Left ventricle myocardium inferior (tissue), 1 donor: ENCODE results near the gene RFX2. TPM values are rescaled to one million over a fixed set of nuclear protein-coding genes. Genes with fewer than 3 reads are reported as not detected.

ENCODE experiments used
- DNase-seq: peaks from one replicate; pipeline ENCODE4 v3.0.0-alpha.2; 2020
- H3K27ac ChIP-seq: fragments of 200-600 bp; replicated peaks from 2 replicates; pipeline ENCODE4 v1.8.0; 2021
- H3K27me3 ChIP-seq: fragments of 200-600 bp; 2 replicates; pipeline ENCODE4 v1.8.0; 2021; ENCODE audit warnings: low read depth
- H3K36me3 ChIP-seq: fragments of 200-600 bp; 2 replicates; pipeline ENCODE4 v1.8.0; 2021
- H3K4me1 ChIP-seq: fragments of 200-600 bp; 2 replicates; pipeline ENCODE4 v1.8.0; 2021
- H3K4me3 ChIP-seq: fragments of 200-600 bp; 2 replicates; pipeline ENCODE4 v1.8.0; 2021; ENCODE audit warnings: mild to moderate bottlenecking, moderate library complexity
- H3K9me3 ChIP-seq: fragments of 200-600 bp; replicated peaks from 2 replicates; pipeline ENCODE4 v1.8.0; 2021
- intact Hi-C: fragments of 100-400 bp; cut with micrococcal nuclease; formaldehyde crosslinking; loops from one replicate; pipeline ENCODE4 v1.11.0; 2022
- total RNA-seq: library from RNA; stranded (reverse); fragmentation: NEBNext Ultra II Directional; extraction: Animal tissue kit (Norgen Biotek cat#: 25700); gene quantifications from one replicate; pipeline ENCODE4 v1.2.1, GENCODE V29; 2021
- TF ChIP-seq, protein P1 (sequence below): fragments of 200-600 bp; IDR thresholded peaks from 2 replicates; pipeline ENCODE4 v1.8.0; 2021; ENCODE audit warnings: antibody characterized with exemption, mild to moderate bottlenecking, borderline replicate concordance
- donor health status: DM: no; HTN: yes; CAD: no; lungs with severe emphysema.

The RFX2 gene
- total RNA-seq, 1 donor from 2014 or later: 6.1 TPM

DNA sequence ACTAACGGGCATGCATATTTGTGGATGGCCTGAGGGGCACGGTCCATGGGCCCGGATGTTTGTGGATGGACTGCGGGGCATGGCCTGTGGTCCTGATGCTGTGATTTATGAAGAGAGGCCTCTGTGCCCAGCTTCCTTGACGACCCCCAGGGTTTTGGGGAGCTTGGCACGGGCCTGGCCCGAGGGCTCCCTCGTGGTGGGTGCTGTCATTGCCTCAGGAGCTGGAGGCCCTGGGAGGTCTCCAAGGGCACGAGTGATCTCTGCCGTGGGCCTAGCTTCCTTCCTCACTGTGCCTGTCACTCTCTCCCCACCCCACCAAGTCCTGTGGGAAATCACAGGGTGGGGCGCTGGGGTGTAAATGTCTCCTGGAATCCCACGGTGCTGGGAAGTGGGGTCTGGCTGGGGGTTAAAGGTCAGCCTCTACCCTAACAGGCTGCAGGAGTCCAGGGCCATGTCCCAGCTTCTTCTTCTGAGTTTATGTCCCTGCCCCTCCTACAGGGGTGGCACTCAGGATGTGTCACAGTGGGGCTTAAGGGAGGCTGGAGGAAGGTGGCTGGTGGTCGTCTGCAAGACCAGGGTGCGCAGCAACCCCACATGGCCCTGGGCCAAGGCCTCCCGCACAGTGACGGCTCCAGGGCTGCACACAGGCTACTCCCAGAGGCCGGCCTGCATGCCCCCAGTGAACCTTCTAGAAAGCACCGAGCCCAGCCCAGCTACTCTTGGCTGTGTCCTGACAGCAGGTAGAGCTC is 104.8 kb downstream of the RFX2 start:
- DNase-seq: no peak
- no peaks in the 10 kb centered on the region for H3K4me1 ChIP-seq
- H3K36me3 ChIP-seq: peaks cover 77% of the 10 kb centered on the region
- TF ChIP-seq, protein P1, sequence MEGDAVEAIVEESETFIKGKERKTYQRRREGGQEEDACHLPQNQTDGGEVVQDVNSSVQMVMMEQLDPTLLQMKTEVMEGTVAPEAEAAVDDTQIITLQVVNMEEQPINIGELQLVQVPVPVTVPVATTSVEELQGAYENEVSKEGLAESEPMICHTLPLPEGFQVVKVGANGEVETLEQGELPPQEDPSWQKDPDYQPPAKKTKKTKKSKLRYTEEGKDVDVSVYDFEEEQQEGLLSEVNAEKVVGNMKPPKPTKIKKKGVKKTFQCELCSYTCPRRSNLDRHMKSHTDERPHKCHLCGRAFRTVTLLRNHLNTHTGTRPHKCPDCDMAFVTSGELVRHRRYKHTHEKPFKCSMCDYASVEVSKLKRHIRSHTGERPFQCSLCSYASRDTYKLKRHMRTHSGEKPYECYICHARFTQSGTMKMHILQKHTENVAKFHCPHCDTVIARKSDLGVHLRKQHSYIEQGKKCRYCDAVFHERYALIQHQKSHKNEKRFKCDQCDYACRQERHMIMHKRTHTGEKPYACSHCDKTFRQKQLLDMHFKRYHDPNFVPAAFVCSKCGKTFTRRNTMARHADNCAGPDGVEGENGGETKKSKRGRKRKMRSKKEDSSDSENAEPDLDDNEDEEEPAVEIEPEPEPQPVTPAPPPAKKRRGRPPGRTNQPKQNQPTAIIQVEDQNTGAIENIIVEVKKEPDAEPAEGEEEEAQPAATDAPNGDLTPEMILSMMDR: no peak
- no peak overlapping the region for H3K27ac ChIP-seq
- intact Hi-C loops: no loop called here
- H3K9me3 ChIP-seq: no peaks in the 10 kb centered on the region
- no peaks in the 10 kb centered on the region for H3K27me3 ChIP-seq
- no peak overlapping the region for H3K4me3 ChIP-seq

DNA sequence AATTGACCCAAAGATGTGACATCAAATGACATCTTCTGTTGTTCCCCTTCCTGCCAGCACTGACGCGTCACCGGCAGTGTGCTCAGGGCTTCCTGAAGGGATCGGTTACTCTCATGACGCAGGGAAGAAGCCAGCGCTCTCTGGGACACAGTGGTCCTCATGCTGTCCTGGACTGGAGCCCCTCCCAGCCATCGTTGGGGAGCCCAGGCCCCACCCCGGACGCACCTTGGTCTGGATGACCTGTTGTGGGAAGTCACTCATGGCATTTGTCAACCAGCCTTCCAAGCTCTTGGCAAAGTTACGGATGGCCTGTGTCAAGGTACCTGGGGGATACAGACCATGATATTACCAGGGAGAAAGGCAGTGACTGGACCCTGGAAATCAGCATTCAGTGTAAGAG is 106.3 kb downstream of the RFX2 start:
- H3K4me3 ChIP-seq: no peak overlapping the region
- DNase-seq: no peak
- no peaks in the 10 kb centered on the region for H3K4me1 ChIP-seq
- TF ChIP-seq, protein P1: no peak
- no peaks in the 10 kb centered on the region for H3K27me3 ChIP-seq
- no peaks in the 10 kb centered on the region for H3K9me3 ChIP-seq
- intact Hi-C loops: no loop called here
- H3K36me3 ChIP-seq: peaks cover 79% of the 10 kb centered on the region
- H3K27ac ChIP-seq: no peak overlapping the region

DNA sequence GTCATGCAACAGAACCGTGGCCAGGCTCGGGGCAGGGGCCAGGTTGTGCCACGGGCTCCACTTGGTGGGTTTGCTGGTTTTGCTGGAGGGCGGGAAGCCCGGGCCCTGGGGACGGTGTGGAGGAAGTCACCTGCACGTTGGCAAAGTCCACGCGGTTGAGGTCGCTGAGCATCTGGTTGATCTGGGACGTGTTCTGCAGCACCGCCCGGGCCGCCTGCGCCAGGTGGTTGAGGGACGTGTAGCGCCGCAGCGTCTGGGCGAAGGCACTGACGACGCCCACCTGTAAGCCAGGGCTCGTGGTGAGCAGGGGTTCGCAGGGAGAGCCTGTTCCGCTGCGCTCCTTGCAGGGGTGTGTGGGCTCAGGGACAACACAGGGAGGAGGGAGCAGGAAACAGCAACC is 107.7 kb downstream of the RFX2 start:
- H3K36me3 ChIP-seq: peaks cover 74% of the 10 kb centered on the region
- TF ChIP-seq, protein P1: no peak

DNA sequence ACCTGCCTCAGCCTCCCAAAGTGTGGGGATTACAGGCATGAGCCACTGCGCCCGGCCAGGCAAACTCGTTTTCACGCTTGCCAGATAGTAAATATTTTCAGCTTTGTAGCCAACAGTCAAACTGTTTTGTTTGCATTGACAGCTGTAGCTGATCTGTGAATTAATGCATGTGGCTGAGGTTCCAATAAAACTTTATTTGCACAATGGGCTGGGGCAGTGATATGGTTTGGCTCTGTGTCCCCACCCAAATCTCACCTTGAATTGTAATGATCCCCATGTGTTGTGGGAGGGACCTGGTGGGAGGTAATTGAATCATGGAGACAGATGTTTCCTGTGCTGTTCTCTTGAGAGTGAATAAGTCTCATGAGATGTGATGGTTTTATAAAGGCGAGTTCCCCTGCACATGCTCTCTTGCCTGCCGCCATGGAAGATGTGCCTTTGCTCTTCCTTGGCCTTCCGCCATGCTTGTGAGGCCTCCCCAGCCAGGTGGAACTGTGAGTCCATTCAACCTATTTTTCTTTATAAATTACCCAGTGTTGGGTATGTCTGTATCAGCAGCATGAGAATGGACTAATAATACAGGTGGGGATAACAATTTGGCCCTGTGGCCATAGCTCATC is 110.0 kb downstream of the RFX2 start:
- peaks cover 66% of the 10 kb centered on the region for H3K36me3 ChIP-seq
- no peaks in the 10 kb centered on the region for H3K27me3 ChIP-seq
- DNase-seq: no peak
- intact Hi-C loops: no loop called here
- H3K4me1 ChIP-seq: no peaks in the 10 kb centered on the region
- no peak overlapping the region for H3K27ac ChIP-seq
- H3K4me3 ChIP-seq: no peak overlapping the region
- TF ChIP-seq, protein P1: no peak
- H3K9me3 ChIP-seq: no peaks in the 10 kb centered on the region

More for the DNA sequence above, 107.7 kb downstream of the RFX2 start:
- Histone ChIP-seq H3K4me1 (no peaks in the 10 kb centered on the region), H3K27ac (no peak overlapping the region), H3K4me3 (no peak overlapping the region), H3K9me3 (no peaks in the 10 kb centered on the region), H3K27me3 (no peaks in the 10 kb centered on the region)
- intact Hi-C loops: no loop called here
- DNase-seq: no peak

DNA sequence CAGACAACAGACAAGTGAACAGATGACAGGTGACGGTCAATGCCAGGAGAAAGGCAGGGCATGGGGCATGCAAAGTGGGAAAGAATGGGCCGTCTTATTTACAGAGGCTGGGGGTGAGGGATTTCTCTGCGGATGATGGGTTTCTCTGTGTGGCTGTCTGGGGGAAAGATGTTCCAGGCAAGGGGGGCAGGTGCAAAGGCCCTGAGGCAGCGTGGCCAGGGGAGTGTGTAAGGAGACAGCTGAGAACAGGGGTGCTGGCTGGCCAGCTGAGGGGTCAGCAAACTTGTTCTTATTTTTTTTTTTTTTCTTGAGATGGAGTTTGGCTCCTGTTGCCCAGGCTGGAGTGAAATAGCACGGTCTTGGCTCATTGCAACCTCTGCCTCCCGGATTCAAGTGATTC is 110.6 kb downstream of the RFX2 start:
- H3K9me3 ChIP-seq: no peaks in the 10 kb centered on the region
- peaks cover 1% of the 10 kb centered on the region for H3K4me1 ChIP-seq
- no peaks in the 10 kb centered on the region for H3K27me3 ChIP-seq
- H3K27ac ChIP-seq: no peak overlapping the region
- DNase-seq: no peak
- intact Hi-C loops: no loop called here
- TF ChIP-seq, protein P1: no peak
- H3K4me3 ChIP-seq: no peak overlapping the region
- peaks cover 59% of the 10 kb centered on the region for H3K36me3 ChIP-seq
